ENCODE results near the gene SRXN1.

DNA sequence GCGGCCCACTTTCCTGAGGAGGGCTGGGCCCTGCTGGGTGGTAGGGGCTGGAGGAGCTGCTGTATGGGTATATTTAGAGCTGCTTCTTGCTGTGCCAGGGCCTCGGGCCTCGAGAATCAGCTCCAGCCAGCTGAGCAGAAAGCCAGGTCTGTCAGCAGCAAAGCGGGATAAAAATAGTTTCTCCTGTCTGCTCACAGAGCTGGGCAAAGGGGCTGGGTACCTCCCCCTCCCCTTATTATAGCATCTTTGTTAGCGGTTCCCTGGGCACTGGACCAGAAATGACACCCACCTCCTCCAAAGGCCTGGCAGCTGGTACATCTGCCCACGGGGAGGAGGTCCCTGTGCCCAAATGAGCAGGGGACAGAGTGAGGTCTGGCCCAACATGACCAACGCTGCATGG, 16.6 kb upstream of the SRXN1 start:
- TF ChIP-seq, protein P1, sequence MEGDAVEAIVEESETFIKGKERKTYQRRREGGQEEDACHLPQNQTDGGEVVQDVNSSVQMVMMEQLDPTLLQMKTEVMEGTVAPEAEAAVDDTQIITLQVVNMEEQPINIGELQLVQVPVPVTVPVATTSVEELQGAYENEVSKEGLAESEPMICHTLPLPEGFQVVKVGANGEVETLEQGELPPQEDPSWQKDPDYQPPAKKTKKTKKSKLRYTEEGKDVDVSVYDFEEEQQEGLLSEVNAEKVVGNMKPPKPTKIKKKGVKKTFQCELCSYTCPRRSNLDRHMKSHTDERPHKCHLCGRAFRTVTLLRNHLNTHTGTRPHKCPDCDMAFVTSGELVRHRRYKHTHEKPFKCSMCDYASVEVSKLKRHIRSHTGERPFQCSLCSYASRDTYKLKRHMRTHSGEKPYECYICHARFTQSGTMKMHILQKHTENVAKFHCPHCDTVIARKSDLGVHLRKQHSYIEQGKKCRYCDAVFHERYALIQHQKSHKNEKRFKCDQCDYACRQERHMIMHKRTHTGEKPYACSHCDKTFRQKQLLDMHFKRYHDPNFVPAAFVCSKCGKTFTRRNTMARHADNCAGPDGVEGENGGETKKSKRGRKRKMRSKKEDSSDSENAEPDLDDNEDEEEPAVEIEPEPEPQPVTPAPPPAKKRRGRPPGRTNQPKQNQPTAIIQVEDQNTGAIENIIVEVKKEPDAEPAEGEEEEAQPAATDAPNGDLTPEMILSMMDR (IDR thresholded peaks at IDR 0.05; ENCODE audit: extremely low read depth in 1 of 2, insufficient read depth in 1 of 2, low read depth in 1 of 2, low read length in 2 of 2), result no peak
- TF ChIP-seq POLR2A (IDR thresholded peaks at IDR 0.05; ENCODE audit: low read depth, low read length), result no peak
- no peak for TF ChIP-seq POLR2AphosphoS5 (IDR thresholded peaks at IDR 0.05; ENCODE audit: insufficient read depth, low read depth, low read length)
- no peak for TF ChIP-seq EZH2 (IDR thresholded peaks at IDR 0.05; ENCODE audit: borderline replicate concordance, low read depth, low read length, severe bottlenecking)
- TF ChIP-seq GATA2 (IDR thresholded peaks at IDR 0.05; ENCODE audit: insufficient read depth, insufficient read length, low read depth, low read length), result no peak
- TF ChIP-seq FOS (IDR thresholded peaks at IDR 0.05; ENCODE audit: borderline replicate concordance, insufficient read depth, low read length), result no peak
- TF ChIP-seq, protein P2, sequence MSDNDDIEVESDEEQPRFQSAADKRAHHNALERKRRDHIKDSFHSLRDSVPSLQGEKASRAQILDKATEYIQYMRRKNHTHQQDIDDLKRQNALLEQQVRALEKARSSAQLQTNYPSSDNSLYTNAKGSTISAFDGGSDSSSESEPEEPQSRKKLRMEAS (IDR thresholded peaks at IDR 0.05; ENCODE audit: insufficient read depth, insufficient read length), result no peak
